Activated T-cell treated with anti-CD3 and anti-CD28 coated beads for 24 hours (primary cell): ENCODE results near the gene INPP5F.
"Not testable (repeated sequence)": the region's sequence is repeated elsewhere in the genome, so short reads cannot be mapped to it uniquely, and the experiment has no call there.

Experiments
- DNase-seq: peaks from one replicate; pipeline ENCODE4 v3.0.0-alpha.2; 2020; ENCODE audit warnings: low read depth

The INPP5F gene

DNA sequence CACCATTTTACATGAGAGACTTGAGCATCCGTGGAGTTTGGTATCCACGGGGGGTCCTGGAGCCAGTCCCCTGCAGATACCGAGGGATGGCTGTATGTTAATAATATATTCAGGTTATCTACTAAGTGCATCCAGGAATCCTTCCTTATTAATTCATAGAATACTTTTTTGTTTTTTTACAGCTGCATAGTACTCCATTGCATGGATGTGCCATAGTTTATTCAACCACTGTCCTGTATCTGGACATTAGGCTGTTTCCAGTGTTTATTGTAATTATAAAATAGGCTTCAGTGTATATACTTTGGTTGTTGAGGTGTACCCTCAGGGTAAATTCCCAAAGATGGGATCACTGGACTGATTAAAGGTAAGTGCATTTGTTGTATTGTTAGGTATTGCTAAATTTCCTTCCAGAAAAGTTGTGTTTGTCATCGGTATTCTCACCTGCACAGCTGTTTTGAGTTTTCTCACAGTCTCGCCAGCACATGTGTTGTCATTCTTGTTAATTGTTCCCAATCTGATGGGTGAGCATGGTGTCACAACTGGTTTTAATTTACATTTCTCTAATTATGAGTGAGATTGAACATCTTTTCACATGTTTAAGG, 55.1 kb downstream of the INPP5F start:
- DNase-seq = no peak

- no peak for DNase-seq
Observed at GRCh38 chr10:119781498-119781897, 55.6 kb downstream of the INPP5F start.

GRCh38 chr10:119782981-119783664, 57.3 kb downstream of the INPP5F start:
- DNase-seq = no peak

DNA sequence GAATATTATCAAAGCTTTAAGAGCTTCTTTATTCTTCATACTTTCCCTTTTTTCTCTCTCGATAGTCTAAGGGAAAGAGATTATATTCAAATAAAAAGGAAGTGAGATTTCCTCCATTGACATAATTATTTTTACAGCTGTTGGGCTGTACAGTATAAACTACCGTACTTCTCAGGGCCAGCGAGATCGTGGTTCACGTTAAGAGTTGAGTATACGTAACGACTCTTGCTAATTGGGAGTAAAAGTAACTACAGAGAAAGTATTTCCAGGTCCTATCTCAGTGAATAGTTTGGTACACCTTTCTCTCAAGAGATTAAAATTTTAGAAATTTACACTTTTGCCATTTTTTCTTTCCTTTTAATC, 57.8 kb downstream of the INPP5F start:
- no peak for DNase-seq

DNA sequence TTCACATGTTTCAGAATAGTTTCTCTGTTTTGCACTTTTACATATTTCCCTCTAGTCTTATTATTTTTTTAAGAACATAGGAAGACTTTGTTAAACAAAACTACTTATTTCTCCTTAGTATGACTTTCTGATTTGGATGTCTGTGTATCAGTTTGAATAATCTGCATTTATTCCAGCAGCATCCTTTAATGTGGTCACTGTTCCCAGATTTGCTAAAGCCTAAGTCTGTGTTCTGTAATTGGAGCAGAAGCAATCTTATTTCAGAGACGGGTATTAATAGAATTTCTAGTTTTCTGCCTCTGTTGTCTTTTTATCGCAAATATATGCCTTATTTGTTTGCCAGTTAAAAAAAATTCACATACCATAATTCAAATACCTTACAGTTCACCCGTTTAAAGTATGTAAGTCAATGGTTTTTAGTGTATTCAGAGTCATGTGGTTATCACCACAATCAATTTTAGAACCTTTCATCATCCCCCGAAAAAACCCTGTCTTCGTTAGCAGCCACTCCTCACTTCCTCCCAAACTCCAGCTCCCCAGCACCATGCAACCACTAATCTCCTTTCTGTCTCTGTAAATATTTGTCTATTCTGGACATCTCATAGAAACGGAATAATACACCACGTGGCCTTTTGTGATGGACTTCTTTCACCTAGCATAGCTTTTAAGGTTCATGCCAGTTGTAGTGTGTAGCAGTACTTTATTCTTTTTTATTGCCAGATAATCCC, 58.7 kb downstream of the INPP5F start:
- no peak for DNase-seq

DNA sequence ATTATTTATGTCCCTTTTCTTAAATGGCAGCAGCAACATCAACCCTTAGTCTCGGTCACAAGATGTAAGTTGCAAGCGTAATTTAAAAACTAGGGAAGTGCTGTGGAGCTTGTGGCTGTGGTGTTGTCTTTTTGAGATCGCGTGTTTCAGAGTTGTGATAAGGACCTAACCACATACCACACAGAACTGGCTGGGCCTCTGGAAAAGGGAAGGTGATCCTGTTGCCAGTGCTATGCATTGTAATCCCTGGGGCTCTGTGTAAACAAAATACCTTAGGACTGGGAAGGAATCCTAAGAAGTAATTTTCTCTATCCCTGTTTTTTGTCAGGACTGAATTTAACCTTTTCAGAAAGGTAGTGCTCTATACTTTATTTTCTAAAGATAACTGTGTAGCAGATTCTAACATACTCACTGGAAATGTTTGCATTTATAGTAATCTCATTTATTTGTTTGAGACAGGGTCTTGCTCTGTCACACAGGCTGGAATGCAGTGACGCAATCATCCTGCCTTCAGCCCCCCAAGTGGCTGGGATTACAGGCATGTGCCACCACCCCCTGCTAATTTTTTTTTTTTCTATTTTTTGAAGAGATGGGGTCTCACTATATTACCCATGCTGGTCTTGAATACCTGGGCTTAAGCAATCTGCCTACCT, 60.4 kb downstream of the INPP5F start:
- DNase-seq = no peak

DNA sequence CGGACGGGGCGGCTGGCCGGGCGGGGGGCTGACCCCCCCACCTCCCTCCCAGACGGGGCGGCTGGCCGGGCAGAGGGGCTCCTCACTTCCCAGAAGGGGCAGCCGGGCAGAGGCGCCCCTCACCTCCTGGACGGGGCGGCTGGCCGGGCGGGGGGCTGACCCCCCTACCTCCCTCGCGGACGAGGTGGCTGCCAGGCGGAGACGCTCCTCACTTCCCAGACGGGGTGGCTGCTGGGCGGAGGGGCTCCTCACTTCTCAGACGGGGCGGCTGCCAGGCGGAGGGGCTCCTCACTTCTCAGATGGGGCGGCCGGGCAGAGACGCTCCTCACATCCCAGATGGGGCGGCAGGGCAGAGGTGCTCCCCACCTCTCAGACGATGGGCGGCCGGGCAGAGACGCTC, 69.3 kb downstream of the INPP5F start:
- DNase-seq = not testable (repeated sequence)

GRCh38 chr10:119796039-119796438, 70.2 kb downstream of the INPP5F start:
- no peak for DNase-seq

GRCh38 chr10:119801176-119801575, 75.3 kb downstream of the INPP5F start:
- DNase-seq = no peak

GRCh38 chr10:119801998-119802538, 76.2 kb downstream of the INPP5F start:
- DNase-seq = no peak

- DNase-seq = no peak
Observed at GRCh38 chr10:119803264-119803663, 77.4 kb downstream of the INPP5F start.

- DNase-seq = no peak
Observed at GRCh38 chr10:119805702-119806230, 79.9 kb downstream of the INPP5F start.

DNA sequence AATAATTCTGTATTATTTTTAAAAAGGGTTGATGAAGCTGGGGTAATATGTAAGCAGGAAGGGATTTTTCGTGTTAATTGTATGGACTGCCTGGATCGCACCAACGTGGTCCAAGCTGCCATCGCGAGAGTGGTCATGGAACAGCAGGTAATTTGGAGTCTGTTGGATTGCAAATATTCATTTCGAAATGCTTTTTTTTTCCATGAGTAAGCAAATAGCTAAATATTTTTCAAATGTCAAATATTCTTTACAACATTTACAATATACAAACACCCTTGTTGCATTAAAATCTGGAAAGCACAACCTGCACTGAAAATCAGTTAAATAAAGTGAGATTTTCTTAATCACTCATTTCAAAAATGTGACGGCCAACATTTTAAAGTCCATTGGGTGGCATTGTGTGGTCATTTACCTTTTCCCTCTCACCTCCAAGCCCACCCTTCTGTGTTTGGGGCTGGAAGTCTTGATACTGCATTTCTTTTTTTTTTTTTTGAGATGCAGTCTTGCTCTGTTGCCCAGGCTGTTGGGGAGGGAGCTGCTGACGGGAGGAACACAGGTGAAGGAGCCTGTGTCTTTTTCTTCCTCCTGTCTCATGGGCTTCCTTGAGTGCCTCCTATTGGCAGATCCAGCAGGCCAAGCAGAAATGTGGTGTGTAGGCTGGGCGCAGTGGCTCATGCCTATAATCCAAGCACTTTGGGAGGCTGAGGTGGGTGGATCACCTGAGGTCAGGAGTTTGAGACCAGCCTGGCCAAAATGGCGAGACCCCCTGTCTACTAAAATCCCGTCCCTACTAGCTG, 80.7 kb downstream of the INPP5F start:
- no peak for DNase-seq

DNA sequence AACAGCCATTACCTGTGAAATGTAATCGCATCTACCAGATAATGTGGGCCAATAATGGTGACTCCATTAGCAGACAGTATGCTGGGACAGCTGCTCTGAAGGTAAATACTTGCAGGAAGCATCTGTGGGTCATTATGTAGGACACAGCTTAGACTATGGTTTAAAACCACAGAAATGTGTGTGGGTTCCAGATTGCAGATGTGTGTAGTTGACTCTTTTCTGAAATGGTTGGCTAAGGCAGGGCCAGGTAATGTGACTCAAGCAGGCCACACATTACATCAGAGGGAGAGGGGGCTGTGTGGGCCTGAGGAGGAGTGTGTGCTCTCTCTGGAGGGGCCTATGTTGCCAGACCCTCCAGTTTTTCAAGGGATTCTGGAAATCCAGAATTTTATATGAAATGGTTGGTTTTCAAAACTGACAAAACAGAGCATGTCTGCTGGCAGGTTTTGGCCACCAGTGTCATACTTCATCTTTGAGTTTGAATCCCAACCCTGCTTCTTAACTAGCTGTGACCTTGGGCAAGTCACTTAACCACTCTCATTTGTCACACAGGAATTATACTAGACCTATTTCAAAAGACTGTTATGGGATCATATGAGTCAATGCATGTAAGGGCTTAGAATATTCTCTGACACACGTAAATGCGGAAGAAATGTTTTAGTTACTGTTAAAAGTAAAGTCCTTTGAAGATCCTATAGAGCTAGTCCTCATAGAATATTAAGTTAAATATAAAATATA, 82.3 kb downstream of the INPP5F start:
- DNase-seq = no peak

- DNase-seq = no peak
Observed at GRCh38 chr10:119811122-119811521, 85.3 kb downstream of the INPP5F start.

DNA sequence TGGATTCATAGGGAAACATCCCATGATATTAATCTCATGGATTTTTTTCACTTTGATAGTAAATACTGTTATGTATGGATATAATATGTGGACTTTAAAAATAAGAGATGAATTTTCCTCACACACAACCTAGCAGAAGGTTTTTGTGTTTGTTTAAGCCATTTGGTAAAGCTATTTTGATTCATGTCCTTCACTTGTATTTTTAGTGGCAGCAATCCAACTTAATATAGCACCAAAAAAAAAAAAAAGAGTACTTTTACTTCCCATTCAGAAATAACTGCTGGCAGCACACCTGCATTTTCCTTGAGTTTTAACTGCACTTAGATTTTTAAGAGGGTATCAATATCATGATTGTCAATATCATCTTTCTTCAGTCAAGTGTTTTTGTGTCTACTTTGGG, 86.8 kb downstream of the INPP5F start:
- DNase-seq = no peak

DNA sequence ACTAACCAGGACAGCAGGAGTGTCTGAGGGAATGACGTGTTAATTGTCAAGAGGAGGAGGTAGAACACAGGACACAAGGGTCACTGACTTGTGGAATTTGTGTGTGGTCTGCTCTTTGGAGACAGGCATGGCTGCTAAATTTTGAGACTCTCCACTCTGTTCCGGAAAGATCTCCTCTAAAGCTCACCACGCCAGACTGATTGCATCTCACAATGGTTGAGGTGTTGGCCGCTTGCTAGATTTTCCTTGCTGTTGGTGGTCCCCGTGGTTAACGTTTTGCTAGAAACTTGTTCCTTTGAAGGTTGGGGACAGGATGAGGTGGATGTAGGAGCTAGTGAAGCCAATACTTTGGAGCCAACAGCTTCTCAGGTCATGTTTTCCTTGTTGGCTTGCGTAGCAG, 89.8 kb downstream of the INPP5F start:
- no peak for DNase-seq

DNA sequence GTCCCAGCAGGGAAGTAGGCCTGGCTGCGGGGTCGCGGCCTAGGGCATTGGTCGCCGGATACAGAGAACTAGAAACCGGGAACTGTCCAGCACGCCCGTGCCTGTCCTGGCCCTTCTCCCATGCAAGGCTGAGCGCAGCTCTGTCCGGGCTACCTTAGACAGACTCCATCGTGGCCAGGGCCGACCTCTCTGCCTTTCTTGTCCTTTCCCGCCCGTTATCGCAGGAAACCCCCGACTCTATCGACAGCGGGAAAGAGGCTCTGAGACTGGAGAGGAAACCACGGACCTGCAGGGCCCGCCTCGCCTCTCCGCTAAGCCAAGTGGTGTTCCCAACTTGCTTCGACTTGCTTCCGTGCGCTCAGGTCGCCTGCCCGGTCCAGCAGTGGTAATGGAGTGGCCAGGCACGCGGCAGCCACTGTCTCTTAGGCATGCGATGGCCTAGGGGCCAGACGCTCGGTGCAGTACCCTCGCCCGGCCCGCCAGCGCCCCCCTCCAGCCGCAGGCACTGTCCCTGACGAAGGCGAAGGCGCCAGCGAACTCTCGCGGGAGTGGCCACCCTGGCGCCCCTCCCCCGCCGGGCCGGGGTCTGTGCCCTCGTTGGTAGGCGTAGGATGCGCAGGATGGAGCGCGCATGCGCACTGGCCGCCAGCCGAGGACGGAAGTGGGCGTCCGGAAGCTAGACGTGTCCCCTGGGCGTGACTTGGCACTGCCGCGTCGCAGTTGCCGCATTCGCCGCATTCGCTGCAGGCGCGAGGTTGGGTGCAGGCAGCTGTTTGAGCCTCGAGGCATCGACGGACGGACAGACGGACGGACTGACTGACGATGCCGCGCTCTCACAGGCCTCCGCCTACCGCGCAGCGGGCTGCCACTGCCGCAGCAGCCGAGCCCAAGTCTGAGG, 92.4 kb downstream of the INPP5F start:
- DNase-seq = no peak

DNA sequence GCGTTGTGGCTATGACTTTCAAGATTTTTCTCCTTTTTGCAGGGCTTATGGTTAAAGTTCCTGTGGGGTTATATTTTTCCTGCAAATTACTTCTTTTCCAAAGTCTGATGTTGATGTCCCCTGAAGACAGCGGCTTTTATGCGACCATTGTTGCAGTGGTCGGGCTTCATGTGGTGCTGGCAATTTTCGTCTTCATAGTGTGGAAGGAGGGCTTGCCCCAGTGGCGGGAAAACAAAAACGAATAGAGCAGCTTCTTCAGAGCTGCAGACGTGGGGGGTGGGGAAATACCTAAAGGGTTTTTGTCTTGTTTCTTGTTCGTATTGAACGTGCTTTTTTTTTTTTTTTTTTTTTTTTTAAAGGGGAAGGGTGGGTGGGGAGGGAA, 93.0 kb downstream of the INPP5F start:
- DNase-seq = no peak

GRCh38 chr10:119821182-119821581, 95.3 kb downstream of the INPP5F start:
- DNase-seq = no peak
